Measurements from ENCODE around the gene MAGI1. TPM values are rescaled to one million over a fixed set of nuclear protein-coding genes. Genes with fewer than 3 reads are reported as not detected.

The MAGI1 gene
- polyA plus RNA-seq, 1 of the 3 experiments (the other 2 are of a cell fraction) = 10.3 TPM

DNA sequence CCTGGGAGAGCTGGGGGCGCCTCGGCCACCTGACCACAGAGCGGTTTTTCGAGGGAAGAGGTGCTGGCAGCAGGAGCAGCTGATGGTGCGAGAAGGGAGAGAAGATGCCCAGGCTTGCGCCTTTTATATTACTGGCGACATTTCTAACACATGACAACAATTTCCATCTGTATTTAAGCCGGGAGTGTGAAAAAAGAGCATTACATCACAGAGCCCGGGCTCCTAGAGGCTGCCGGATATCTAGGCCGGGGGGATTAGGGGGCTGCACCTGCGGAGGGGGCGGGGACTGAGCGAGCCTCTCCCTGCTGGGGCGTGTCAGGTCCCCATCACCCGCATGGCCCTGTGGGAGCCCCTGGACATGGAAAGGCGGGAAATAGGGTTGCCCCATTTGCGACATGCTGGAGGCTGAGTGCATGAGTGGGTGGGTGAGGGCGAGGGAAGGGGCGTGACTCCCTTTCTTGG lies 440.7 kb downstream of the MAGI1 start:
- peaks cover 0 to 17% of the 10 kb centered on the region in 2 experiments; a peak in 2 of 4 replicates for H3K4me1 ChIP-seq (ENCODE audit: control insufficient read depth in 1 of 2, insufficient read depth in 2 of 2, low read depth in 1 of 2, low read length in 1 of 2)
- peak overlapping the region in 1 of 2 experiments; percentile 94; a peak in 2 of 4 replicates for H3K27ac ChIP-seq (ENCODE audit: low read depth in 2 of 2, low read length in 1 of 2)
- no peaks in the 10 kb centered on the region for H3K36me3 ChIP-seq (replicated peaks in 1 of 2; ENCODE audit: control insufficient read depth in 1 of 2, insufficient read depth in 2 of 2, low read length in 1 of 2)
- peak overlapping the region in 1 of 2 experiments; percentile 58; a peak in 2 of 4 replicates for H3K4me3 ChIP-seq (ENCODE audit: low read depth in 2 of 2, low read length in 1 of 2)
- no peak overlapping the region for H2AFZ ChIP-seq (ENCODE audit: low read depth)
- TF ChIP-seq FOXM1 (IDR thresholded peaks at IDR 0.05; ENCODE audit: low read depth) (no peak), FOXJ3 (CRISPR knock-in tag; IDR thresholded peaks at IDR 0.05) (no peak), MEF2A (IDR thresholded peaks at IDR 0.05; ENCODE audit: borderline replicate concordance, low read depth) (no peak)
- TF ChIP-seq, protein P1, sequence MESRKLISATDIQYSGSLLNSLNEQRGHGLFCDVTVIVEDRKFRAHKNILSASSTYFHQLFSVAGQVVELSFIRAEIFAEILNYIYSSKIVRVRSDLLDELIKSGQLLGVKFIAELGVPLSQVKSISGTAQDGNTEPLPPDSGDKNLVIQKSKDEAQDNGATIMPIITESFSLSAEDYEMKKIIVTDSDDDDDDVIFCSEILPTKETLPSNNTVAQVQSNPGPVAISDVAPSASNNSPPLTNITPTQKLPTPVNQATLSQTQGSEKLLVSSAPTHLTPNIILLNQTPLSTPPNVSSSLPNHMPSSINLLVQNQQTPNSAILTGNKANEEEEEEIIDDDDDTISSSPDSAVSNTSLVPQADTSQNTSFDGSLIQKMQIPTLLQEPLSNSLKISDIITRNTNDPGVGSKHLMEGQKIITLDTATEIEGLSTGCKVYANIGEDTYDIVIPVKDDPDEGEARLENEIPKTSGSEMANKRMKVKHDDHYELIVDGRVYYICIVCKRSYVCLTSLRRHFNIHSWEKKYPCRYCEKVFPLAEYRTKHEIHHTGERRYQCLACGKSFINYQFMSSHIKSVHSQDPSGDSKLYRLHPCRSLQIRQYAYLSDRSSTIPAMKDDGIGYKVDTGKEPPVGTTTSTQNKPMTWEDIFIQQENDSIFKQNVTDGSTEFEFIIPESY (IDR thresholded peaks at IDR 0.05; ENCODE audit: borderline replicate concordance, low read depth) = no peak
- H3K9ac ChIP-seq = no peak overlapping the region
- no peaks in the 10 kb centered on the region for H3K9me3 ChIP-seq
- ChIA-PET POLR2A (interaction anchor here (0.7 to 1.6 kb wide), 7 partner anchors 16 to 1633 kb away, joined by 3 to 6 read pairs (median 3); no protein-coding TSS in a partner anchor), CTCF (interaction anchor here (0.9 to 7.0 kb wide), 6 partner anchors 9 to 172 kb away, joined by 3 to 51 read pairs (median 3); no protein-coding TSS in a partner anchor)
- peak overlapping the region; percentile 88 for H3K4me2 ChIP-seq
- H3K27me3 ChIP-seq (ENCODE audit: insufficient read depth) = no peaks in the 10 kb centered on the region
- peak; percentile 55 for DNase-seq
- H4K20me1 ChIP-seq (ENCODE audit: insufficient read depth) = no peaks in the 10 kb centered on the region; the same call in 1 of the 2 replicates
- H3K79me2 ChIP-seq (ENCODE audit: insufficient read depth) = peaks cover 29% of the 10 kb centered on the region
- no peaks in the 10 kb centered on the region for H3F3A ChIP-seq (replicated peaks; ENCODE audit: insufficient read depth)
- 50% methylated on average over 11 of the region's 20 CpGs for WGBS (ENCODE audit: low lambda C conversion rate)
- no peaks in the 10 kb centered on the region for H3K9me2 ChIP-seq

DNA sequence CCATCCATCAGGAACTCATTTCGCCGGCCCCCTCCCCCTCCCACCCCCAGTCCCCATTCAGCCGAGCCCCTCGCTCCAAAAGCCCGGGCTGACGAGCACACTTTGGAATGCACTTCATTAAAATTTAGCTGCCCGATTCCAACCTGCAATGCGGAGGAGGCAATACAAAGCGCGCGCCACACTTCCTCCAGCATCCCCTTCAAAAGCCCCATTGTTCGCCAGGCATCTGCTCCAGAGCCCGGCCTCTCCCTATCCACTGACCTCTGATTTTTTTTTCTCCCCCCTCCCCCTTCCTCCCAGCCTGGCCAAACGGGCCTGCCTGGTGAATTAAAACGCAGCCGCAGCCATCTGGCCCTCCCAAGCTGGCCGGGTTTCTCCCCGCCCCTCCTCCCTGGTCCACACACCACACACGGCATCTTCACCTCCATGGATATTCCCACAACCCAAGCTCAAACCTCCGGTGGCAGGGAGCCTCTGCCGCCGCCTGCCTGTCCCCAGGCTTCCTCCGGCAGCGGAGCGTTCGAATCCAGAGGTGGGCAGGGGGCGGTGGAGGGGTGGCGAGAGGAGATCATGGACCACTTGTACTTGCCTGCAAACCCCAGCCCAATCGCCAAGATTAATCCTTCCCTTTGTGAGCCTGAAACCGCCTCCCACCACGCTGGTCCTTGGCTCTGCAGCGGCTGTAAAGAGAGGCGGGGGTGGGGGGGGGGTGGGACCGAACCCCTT lies 441.3 kb downstream of the MAGI1 start:
- Histone ChIP-seq H3K9me2 (no peaks in the 10 kb centered on the region), H3K4me1 (ENCODE audit: control insufficient read depth in 1 of 2, insufficient read depth in 2 of 2, low read depth in 1 of 2, low read length in 1 of 2) (peaks cover 0 to 17% of the 10 kb centered on the region in 2 experiments; a peak in 2 of 4 replicates), H3K9me3 (no peaks in the 10 kb centered on the region), H3K27ac (ENCODE audit: low read depth in 2 of 2, low read length in 1 of 2) (peak overlapping the region in 1 of 2 experiments; percentile 94; a peak in 2 of 4 replicates), H3K4me3 (ENCODE audit: low read depth in 2 of 2, low read length in 1 of 2) (peak overlapping the region; percentile 55 to 58), H3K4me2 (peak overlapping the region; percentile 88), H4K20me1 (ENCODE audit: insufficient read depth) (no peaks in the 10 kb centered on the region; the same call in 1 of the 2 replicates), H3F3A (replicated peaks; ENCODE audit: insufficient read depth) (no peaks in the 10 kb centered on the region), H3K27me3 (ENCODE audit: insufficient read depth) (no peaks in the 10 kb centered on the region), H3K9ac (peak overlapping the region; percentile 57; the same call in 1 of the 2 replicates), H3K36me3 (replicated peaks in 1 of 2; ENCODE audit: control insufficient read depth in 1 of 2, insufficient read depth in 2 of 2, low read length in 1 of 2) (no peaks in the 10 kb centered on the region), H3K79me2 (ENCODE audit: insufficient read depth) (peaks cover 35% of the 10 kb centered on the region), H2AFZ (ENCODE audit: low read depth) (peak overlapping the region; percentile 26; the same call in 1 of the 2 replicates)
- ChIA-PET POLR2A (interaction anchor here (0.7 to 1.6 kb wide), 9 partner anchors 16 to 1633 kb away, joined by 3 to 8 read pairs (median 3); no protein-coding TSS in a partner anchor), CTCF (interaction anchor here (0.7 to 7.0 kb wide), 12 partner anchors 9 to 956 kb away, joined by 3 to 51 read pairs (median 4); no protein-coding TSS in a partner anchor)
- 7% methylated on average over 27 of the region's 34 CpGs for WGBS (ENCODE audit: low lambda C conversion rate)
- peak; percentile 87 for DNase-seq
- TF ChIP-seq TCF12 (IDR thresholded peaks at IDR 0.05) (peak; percentile 68), MEF2A (IDR thresholded peaks at IDR 0.05; ENCODE audit: borderline replicate concordance, low read depth) (no peak), NRF1 (IDR thresholded peaks at IDR 0.05; ENCODE audit: low read depth, low read length) (no peak), EP300 (IDR thresholded peaks at IDR 0.05; ENCODE audit: borderline replicate concordance in 1 of 2, low read depth in 1 of 2, low read length in 1 of 2) (peak in 1 of 2 experiments; percentile 42; a peak in 2 of 4 replicates), MXI1 (IDR thresholded peaks at IDR 0.05; ENCODE audit: low read depth, low read length) (peak; percentile 17; the same call in 1 of the 2 replicates), SIN3A (IDR thresholded peaks at IDR 0.05; ENCODE audit: borderline replicate concordance, low read depth, low read length) (no peak), GATA2 (CRISPR knock-in tag; IDR thresholded peaks at IDR 0.05) (0 out of 2 replicates have a peak, but pooled peaks have one; percentile 33), NFIC (IDR thresholded peaks at IDR 0.05; ENCODE audit: borderline replicate concordance) (no peak), TEAD4 (IDR thresholded peaks at IDR 0.05; ENCODE audit: borderline replicate concordance, insufficient read depth) (0 out of 2 replicates have a peak, but pooled peaks have one; percentile 5), RAD21 (IDR thresholded peaks at IDR 0.05; ENCODE audit: low read length) (peak; percentile 27; the same call in 1 of the 2 replicates), RXRA (IDR thresholded peaks at IDR 0.05; ENCODE audit: borderline replicate concordance, low read depth) (no peak)
- TF ChIP-seq, protein P1 (IDR thresholded peaks at IDR 0.05; ENCODE audit: borderline replicate concordance, low read depth) = no peak
- TF ChIP-seq, protein P2, sequence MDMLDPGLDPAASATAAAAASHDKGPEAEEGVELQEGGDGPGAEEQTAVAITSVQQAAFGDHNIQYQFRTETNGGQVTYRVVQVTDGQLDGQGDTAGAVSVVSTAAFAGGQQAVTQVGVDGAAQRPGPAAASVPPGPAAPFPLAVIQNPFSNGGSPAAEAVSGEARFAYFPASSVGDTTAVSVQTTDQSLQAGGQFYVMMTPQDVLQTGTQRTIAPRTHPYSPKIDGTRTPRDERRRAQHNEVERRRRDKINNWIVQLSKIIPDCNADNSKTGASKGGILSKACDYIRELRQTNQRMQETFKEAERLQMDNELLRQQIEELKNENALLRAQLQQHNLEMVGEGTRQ (IDR thresholded peaks at IDR 0.05; ENCODE audit: borderline replicate concordance, low read depth, low read length) = no peak
- TF ChIP-seq, protein P3, sequence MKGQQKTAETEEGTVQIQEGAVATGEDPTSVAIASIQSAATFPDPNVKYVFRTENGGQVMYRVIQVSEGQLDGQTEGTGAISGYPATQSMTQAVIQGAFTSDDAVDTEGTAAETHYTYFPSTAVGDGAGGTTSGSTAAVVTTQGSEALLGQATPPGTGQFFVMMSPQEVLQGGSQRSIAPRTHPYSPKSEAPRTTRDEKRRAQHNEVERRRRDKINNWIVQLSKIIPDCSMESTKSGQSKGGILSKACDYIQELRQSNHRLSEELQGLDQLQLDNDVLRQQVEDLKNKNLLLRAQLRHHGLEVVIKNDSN (IDR thresholded peaks at IDR 0.05; ENCODE audit: borderline replicate concordance, low read depth) = no peak
- TF ChIP-seq, protein P4, sequence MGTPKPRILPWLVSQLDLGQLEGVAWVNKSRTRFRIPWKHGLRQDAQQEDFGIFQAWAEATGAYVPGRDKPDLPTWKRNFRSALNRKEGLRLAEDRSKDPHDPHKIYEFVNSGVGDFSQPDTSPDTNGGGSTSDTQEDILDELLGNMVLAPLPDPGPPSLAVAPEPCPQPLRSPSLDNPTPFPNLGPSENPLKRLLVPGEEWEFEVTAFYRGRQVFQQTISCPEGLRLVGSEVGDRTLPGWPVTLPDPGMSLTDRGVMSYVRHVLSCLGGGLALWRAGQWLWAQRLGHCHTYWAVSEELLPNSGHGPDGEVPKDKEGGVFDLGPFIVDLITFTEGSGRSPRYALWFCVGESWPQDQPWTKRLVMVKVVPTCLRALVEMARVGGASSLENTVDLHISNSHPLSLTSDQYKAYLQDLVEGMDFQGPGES (IDR thresholded peaks at IDR 0.05; ENCODE audit: low read depth, low read length) = no peak

Data from SK-N-SH (cell line).